MCF 10A (cell line): Measurements from ENCODE around the gene MPRIP. TPM values are rescaled to one million over a fixed set of nuclear protein-coding genes. Genes with fewer than 3 reads are reported as not detected.
"Not testable (repeated sequence)": the region's sequence is repeated elsewhere in the genome, so short reads cannot be mapped to it uniquely, and the experiment has no call there.

Experiments
- BruUV-seq: library from RNA; stranded (reverse); fragments of 400-500 nt; replicated peaks from 2 replicates; lab custom pipeline; 2021; lab: Mats Ljungman, UMichigan
- CTCF ChIA-PET: fragments of 300-600 bp; sonication (Branson Sonifier 250); formaldehyde crosslinking; extraction: SDS; loops from one replicate; lab custom pipeline; 2021; ENCODE audit warnings: antibody characterized with exemption, inconsistent platforms; lab: Yijun Ruan, JAX
- POLR2A ChIA-PET: fragments of 300-600, 350-650 bp; sonication (Branson Sonifier 250); formaldehyde crosslinking; extraction: SDS; loops from one replicate; lab custom pipeline; 2020; ENCODE audit warnings: antibody characterized with exemption, inconsistent platforms; lab: Yijun Ruan, JAX
- DNase-seq: peaks from one replicate; pipeline ENCODE4 v3.0.0-alpha.2; 2018; ENCODE audit not compliant: unreplicated experiment
- H3K27ac Mint-ChIP-seq: one replicate; pipeline ENCODE4 v1.8.0; 2022; ENCODE audit warnings: mild to moderate bottlenecking, low read depth, mixed read lengths; ENCODE audit not compliant: unreplicated experiment
- H3K27me3 Mint-ChIP-seq: one replicate; pipeline ENCODE4 v1.8.0; 2022; ENCODE audit warnings: mixed read lengths; ENCODE audit not compliant: insufficient read depth, unreplicated experiment
- H3K36me3 Mint-ChIP-seq: one replicate; pipeline ENCODE4 v1.8.0; 2022; ENCODE audit warnings: mild to moderate bottlenecking, moderate library complexity, mixed read lengths; ENCODE audit not compliant: insufficient read depth, unreplicated experiment
- H3K4me1 Mint-ChIP-seq: one replicate; pipeline ENCODE4 v1.8.0; 2022; ENCODE audit warnings: mixed read lengths; ENCODE audit not compliant: insufficient read depth, unreplicated experiment
- H3K4me3 Mint-ChIP-seq: one replicate; pipeline ENCODE4 v1.8.0; 2022; ENCODE audit warnings: mild to moderate bottlenecking, moderate library complexity, mixed read lengths; ENCODE audit not compliant: unreplicated experiment
- H3K9me3 Mint-ChIP-seq: one replicate; pipeline ENCODE4 v1.8.0; 2022; ENCODE audit warnings: mixed read lengths; ENCODE audit not compliant: unreplicated experiment
- intact Hi-C: fragments of 100-400 bp; cut with micrococcal nuclease; formaldehyde crosslinking; loops from 2 replicates; pipeline ENCODE4 v1.14.1; 2022
- total RNA-seq: library from RNA; stranded (reverse); gene quantifications from 2 replicates; pipeline ENCODE4 v1.2.3, GENCODE V29; 2022

MPRIP gene
- total RNA-seq, 1 experiment from 2014 or later: 230 TPM

- not testable (repeated sequence) for H3K9me3 Mint-ChIP-seq, BruUV-seq, H3K4me1 Mint-ChIP-seq, H3K27me3 Mint-ChIP-seq, DNase-seq, H3K36me3 Mint-ChIP-seq, H3K4me3 Mint-ChIP-seq
- H3K27ac Mint-ChIP-seq: peak overlapping the region; percentile 83
- CTCF ChIA-PET: interaction anchor here (0.6 to 0.7 kb wide), 3 partner anchors 36 to 590 kb away, joined by 3 to 5 read pairs (median 3); no protein-coding TSS in a partner anchor
- POLR2A ChIA-PET: interaction anchor here (0.6 kb wide), 1 partner anchor 198 kb away, joined by 3 read pairs; no protein-coding TSS in a partner anchor
- intact Hi-C loops: loop anchor here (10.0 kb wide), 1 partner anchor 146 kb away; no protein-coding TSS in a partner anchor
Measured at GRCh38 chr17:17008621-17009397, 33.4 kb upstream of the MPRIP start.

DNA sequence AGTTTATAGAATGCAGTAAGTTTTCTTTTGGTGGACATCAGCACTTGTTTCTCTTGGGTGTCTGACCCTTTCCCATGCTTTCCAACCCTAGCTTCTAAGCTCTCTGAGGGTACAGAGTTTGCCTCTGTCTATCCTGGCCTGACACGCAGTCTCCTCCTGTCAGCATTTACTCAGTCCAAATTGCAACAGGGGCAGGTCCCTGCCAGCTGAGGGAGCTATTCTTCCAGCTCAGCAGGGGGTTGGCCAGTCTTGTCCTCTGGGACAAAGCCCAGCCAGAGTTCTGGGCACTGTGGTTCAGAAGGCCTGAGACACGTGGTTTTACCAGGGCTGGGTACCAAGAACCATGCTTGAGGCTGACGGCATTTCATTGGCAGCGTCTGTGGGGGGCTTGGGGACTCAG, 32.3 kb upstream of the MPRIP start:
- H3K4me1 Mint-ChIP-seq: peaks cover 14% of the 10 kb centered on the region
- CTCF ChIA-PET, H3K9me3 Mint-ChIP-seq, POLR2A ChIA-PET, H3K36me3 Mint-ChIP-seq, H3K27me3 Mint-ChIP-seq, H3K4me3 Mint-ChIP-seq, BruUV-seq: not testable (repeated sequence)
- H3K27ac Mint-ChIP-seq: peak overlapping the region; percentile 83
- DNase-seq: peak; percentile 48
- intact Hi-C loops: loop anchor here (10.0 kb wide), 1 partner anchor 145 kb away; no protein-coding TSS in a partner anchor

DNA sequence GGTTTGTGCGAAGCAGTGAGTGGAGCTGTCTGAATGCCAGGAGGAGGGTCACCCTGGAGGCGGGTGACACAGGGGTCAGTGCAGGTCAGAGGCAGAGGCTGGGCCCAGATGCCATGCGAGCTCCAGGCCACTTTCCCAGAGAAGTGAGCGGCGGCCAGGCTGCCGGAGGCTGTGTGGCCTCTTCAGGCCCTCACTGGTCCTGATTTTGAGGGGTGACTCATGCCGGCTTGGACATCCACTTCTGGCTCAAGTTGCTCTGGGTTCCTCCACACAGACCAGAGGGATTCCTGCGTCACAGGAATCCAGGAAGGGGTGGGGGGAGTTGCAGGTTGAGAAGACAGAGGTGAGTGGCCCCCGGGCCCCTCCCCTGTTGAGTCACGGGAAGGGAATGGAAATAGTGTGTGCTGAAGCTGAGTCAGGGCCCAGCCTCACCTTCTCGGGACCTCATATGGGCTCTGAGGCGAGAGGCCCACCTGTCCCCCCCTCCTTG, 31.7 kb upstream of the MPRIP start:
- H3K9me3 Mint-ChIP-seq, H3K4me3 Mint-ChIP-seq, H3K36me3 Mint-ChIP-seq, BruUV-seq, intact Hi-C loops, DNase-seq, POLR2A ChIA-PET, H3K27ac Mint-ChIP-seq, H3K27me3 Mint-ChIP-seq, CTCF ChIA-PET: not testable (repeated sequence)
- H3K4me1 Mint-ChIP-seq: peaks cover 20% of the 10 kb centered on the region

- peaks cover 24% of the 10 kb centered on the region for H3K4me1 Mint-ChIP-seq
- H3K27ac Mint-ChIP-seq, H3K4me3 Mint-ChIP-seq, H3K36me3 Mint-ChIP-seq, POLR2A ChIA-PET, CTCF ChIA-PET, H3K27me3 Mint-ChIP-seq, H3K9me3 Mint-ChIP-seq, intact Hi-C loops: not testable (repeated sequence)
- DNase-seq: peak; percentile 95
- TSS peak; percentile 36 for BruUV-seq
Measured at GRCh38 chr17:17011043-17011907, 31.0 kb upstream of the MPRIP start.

DNA sequence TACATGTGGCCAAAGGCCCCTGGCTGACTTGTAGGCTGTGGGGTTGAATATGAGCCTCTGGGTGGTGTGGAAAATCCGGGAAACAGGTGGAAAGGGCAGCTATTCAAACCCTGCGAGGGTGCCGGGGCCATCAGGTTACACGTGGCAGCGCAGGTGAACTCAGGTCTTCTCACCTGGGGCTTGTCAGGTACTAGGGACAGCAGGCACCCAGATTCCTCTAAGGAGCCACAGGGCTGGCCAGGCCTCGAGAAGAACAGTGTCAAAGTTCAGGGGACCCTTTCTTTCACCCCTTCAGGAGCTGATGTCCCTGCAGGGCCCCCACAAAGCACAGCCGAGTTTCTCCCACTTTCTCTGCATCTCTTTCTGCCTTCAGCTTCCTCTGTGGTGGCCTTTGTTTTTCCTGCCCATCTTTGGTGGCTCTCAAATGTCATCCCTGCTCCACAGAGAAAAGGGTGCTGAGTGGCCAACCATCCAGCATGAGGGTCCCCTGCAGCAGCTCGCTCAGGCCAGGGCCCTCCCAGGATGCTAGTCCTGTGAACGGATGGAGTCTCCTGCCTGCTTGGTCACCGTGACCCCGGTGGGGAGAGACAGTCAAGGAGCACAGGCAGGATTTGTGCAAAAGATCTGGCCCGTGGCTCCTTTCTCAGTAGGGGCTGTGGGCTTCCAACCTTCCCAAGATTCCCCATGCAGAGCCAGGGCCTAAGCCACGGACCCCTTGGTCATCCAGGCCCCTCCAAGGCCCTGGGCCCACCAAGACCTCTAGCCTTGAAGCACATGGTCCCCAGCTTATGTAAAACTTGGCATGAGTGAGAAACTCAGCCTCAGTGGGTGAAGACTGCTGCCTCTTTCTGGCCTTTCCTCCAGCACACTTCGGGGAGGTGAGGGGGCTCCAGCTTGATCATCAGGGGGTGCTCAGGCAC, 28.2 kb upstream of the MPRIP start:
- not testable (repeated sequence) for H3K27me3 Mint-ChIP-seq, H3K36me3 Mint-ChIP-seq, H3K9me3 Mint-ChIP-seq, DNase-seq, BruUV-seq
- Mint-ChIP-seq H3K4me1 (peaks cover 24% of the 10 kb centered on the region), H3K4me3 (peak overlapping the region; percentile 50), H3K27ac (peak overlapping the region; percentile 46)
- ChIA-PET POLR2A (interaction anchor here (0.6 to 3.5 kb wide), 4 partner anchors 11 to 41 kb away, joined by 3 to 25 read pairs (median 4); partner anchors contain the start of gene MPRIP), CTCF (interaction anchor here (0.6 to 0.7 kb wide), 3 partner anchors 58 to 1318 kb away, joined by 3 read pairs; no protein-coding TSS in a partner anchor)
- intact Hi-C loops: loop anchor here (2.0 kb wide), 1 partner anchor 29 kb away; the partner anchor contains the start of gene MPRIP

- DNase-seq: peak; percentile 93
- not testable (repeated sequence) for BruUV-seq, H3K36me3 Mint-ChIP-seq, H3K9me3 Mint-ChIP-seq, H3K27me3 Mint-ChIP-seq
- intact Hi-C loops: loop anchor here (2.0 kb wide), 1 partner anchor 28 kb away; the partner anchor contains the start of gene MPRIP
- ChIA-PET CTCF (interaction anchor here (0.6 to 0.8 kb wide), 3 partner anchors 100 to 1318 kb away, joined by 3 read pairs; no protein-coding TSS in a partner anchor), POLR2A (interaction anchor here (0.7 to 3.5 kb wide), 5 partner anchors 11 to 135 kb away, joined by 3 to 25 read pairs (median 3); partner anchors contain the start of gene MPRIP)
- Mint-ChIP-seq H3K27ac (peak overlapping the region; percentile 46), H3K4me3 (peak overlapping the region; percentile 50), H3K4me1 (peaks cover 22% of the 10 kb centered on the region)
Measured at GRCh38 chr17:17014748-17015124, 27.5 kb upstream of the MPRIP start.
